HG03025 (cell line): ENCODE measurements around the gene ARHGEF26.
A peak's percentile ranks its signal among the peaks of the same experiment; 100 is the strongest.
"Not testable (repeated sequence)": the region's sequence is repeated elsewhere in the genome, so short reads cannot be mapped to it uniquely, and the experiment has no call there.

Experiments used
- ATAC-seq: cut with Tn5 transposase; IDR thresholded peaks from one replicate; pipeline ENCODE4 v1.9.1; 2021; ENCODE audit warnings: mild to moderate bottlenecking, moderate library complexity; ENCODE audit not compliant: unreplicated experiment, low FRiP score

ARHGEF26 gene, protein sequence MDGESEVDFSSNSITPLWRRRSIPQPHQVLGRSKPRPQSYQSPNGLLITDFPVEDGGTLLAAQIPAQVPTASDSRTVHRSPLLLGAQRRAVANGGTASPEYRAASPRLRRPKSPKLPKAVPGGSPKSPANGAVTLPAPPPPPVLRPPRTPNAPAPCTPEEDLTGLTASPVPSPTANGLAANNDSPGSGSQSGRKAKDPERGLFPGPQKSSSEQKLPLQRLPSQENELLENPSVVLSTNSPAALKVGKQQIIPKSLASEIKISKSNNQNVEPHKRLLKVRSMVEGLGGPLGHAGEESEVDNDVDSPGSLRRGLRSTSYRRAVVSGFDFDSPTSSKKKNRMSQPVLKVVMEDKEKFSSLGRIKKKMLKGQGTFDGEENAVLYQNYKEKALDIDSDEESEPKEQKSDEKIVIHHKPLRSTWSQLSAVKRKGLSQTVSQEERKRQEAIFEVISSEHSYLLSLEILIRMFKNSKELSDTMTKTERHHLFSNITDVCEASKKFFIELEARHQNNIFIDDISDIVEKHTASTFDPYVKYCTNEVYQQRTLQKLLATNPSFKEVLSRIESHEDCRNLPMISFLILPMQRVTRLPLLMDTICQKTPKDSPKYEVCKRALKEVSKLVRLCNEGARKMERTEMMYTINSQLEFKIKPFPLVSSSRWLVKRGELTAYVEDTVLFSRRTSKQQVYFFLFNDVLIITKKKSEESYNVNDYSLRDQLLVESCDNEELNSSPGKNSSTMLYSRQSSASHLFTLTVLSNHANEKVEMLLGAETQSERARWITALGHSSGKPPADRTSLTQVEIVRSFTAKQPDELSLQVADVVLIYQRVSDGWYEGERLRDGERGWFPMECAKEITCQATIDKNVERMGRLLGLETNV

GRCh38 chr3:154120961-154121700 is at the start of gene ARHGEF26:
ARHGEF26 (plus strand) TSS chr3:154121390; CDS start chr3:154121993, 603 bp downstream.
- ATAC-seq, result peak; percentile 67

GRCh38 chr3:154074966-154075365 is 46.2 kb upstream of the ARHGEF26 start:
- no peak for ATAC-seq

GRCh38 chr3:154078672-154079071 is 42.5 kb upstream of the ARHGEF26 start:
- no peak for ATAC-seq

GRCh38 chr3:154081305-154081704 is 39.9 kb upstream of the ARHGEF26 start:
- ATAC-seq, result no peak

- ATAC-seq, result no peak
Observed at GRCh38 chr3:154085071-154085470, 36.1 kb upstream of the ARHGEF26 start.

DNA sequence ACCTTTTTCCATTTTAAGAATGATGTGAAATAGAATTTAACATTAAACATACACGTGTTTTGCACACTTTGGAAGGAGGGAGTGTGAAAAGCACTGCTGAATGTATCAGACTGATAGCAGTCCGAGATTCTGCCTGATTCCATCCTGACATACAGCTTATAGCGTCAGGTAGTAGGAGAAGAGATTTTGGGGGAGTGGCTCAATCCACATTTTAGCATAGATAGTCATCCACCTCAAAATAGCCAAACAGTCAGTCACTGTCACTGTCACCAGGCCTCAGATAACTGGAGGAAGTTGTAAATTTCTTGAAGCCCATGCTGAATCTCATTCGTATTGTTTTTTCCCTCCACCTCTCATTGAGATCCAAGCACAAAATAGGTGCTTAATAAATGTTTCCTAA is 35.4 kb upstream of the ARHGEF26 start:
- no peak for ATAC-seq

DNA sequence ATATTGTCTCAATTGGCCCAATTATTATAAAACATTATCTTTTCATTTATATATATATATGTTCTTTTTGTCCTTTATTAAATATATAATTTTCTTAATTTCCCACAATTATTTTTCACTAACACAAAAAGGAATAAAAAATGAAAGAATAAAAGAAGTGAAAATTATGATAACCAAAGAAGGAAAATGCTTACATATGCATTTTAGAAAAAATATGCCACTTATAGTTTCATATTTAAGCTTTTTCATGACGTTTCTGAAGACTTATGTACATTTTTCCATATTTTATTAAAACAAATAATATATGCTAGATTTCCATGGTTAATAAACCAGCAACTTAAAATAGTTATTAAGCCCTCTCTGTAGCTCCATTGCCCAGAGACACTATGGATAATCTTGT is 34.9 kb upstream of the ARHGEF26 start:
- no peak for ATAC-seq

- not testable (repeated sequence) for ATAC-seq
Observed at GRCh38 chr3:154087756-154088480, 33.3 kb upstream of the ARHGEF26 start.

- ATAC-seq, result no peak
Observed at GRCh38 chr3:154089421-154090420, 31.5 kb upstream of the ARHGEF26 start.

GRCh38 chr3:154094051-154094450 is 27.1 kb upstream of the ARHGEF26 start:
- no peak for ATAC-seq

- ATAC-seq, result no peak
Observed at GRCh38 chr3:154095832-154096421, 25.3 kb upstream of the ARHGEF26 start.

GRCh38 chr3:154098376-154098775 is 22.8 kb upstream of the ARHGEF26 start:
- no peak for ATAC-seq

GRCh38 chr3:154100556-154100955 is 20.6 kb upstream of the ARHGEF26 start:
- ATAC-seq, result no peak

DNA sequence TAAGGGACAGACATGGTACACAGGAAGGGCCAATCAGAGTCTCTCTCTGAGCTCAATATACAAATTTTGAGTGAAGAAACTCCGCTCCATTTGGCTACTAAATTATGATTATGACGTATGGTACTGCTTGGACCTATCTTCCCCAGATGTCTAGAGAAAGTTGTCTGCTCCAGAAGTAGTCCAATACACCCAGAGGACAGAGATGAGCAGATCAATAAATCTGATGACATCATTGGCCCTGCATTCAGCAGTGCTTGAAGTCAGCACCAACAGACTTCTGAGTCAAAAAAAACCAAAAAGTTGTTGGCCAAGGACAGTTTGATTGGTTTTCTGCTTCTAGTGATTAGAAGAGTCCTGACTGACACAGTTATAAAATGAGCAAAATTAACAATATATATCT is 19.9 kb upstream of the ARHGEF26 start:
- ATAC-seq, result no peak

DNA sequence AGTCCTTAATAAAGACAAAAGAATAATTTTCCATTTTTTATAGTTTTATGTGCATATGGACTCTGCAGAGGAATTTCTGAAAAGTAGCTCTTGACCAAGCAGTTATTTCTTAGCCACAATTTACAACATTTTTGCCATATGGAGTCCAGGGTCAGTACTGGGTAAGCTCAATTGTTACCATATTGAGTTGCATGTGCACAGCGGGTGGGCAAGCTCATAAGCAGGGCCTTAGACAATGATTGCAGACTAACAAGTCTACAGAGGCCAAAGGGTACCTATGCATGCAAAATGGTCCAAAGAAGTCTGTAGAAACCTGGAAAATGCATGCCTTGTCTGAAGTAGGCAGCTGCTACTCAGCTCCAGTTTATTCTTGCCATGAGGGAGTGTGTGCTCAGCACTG is 19.0 kb upstream of the ARHGEF26 start:
- no peak for ATAC-seq

- ATAC-seq, result no peak
Observed at GRCh38 chr3:154105218-154105975, 15.8 kb upstream of the ARHGEF26 start.

DNA sequence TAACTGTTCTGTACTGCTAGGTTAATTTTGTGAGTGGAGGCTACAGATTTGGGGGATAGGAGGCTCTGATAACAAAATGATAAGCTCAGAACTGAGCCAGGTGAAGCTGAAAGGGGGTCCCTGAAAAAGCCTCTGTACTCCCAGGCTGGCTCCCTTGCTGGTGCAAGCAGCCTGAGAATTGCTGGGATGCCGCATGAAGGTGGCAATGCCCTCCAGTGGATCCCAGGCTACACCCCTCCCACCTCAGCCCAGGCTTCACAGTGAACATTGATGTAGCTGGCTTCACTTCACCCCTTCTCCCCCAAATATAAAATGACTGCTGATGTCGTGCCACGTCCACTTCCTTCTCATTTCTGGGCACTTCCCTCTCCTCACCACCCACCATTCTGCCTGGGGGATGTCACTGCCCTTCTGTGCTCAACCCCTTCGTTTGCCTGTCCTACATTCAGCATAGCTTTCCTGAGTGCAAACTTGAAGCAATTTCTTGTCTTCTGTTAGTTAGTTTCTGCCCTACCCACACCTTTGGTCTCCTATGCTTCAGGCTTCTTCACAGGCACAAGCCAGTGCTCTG is 9.7 kb upstream of the ARHGEF26 start:
- ATAC-seq, result no peak
